Neural cell (in vitro differentiated cells): ENCODE data around the gene OOEP.

Experiments used
- EP300 ChIP-seq: fragments of 450-650 bp; conservative IDR thresholded peaks from 2 replicates; pipeline ENCODE4 v1.6.1; 2014; ENCODE audit warnings: antibody characterized with exemption, mild to moderate bottlenecking, moderate library complexity; ENCODE audit not compliant: poor library complexity, severe bottlenecking
- EZH2 ChIP-seq: fragments of 200-600, 300-800 bp; shearing (Covaris generic), sonication (generic); IDR thresholded peaks from 2 replicates; pipeline ENCODE4 v1.6.1; 2014; ENCODE audit warnings: antibody characterized with exemption, low read length, borderline replicate concordance, mild to moderate bottlenecking; ENCODE audit not compliant: insufficient read depth, poor library complexity, severe bottlenecking
- MXI1 ChIP-seq: fragments of 450-650 bp; conservative IDR thresholded peaks from 2 replicates; pipeline ENCODE4 v1.6.1; 2014; ENCODE audit warnings: antibody characterized with exemption, mild to moderate bottlenecking; ENCODE audit not compliant: poor library complexity, severe bottlenecking
- POLR2AphosphoS5 ChIP-seq: IDR thresholded peaks from 2 replicates; pipeline ENCODE4 v1.6.1; 2012
- RAD21 ChIP-seq: fragments of 450-650 bp; conservative IDR thresholded peaks from 2 replicates; pipeline ENCODE4 v1.6.1; 2014; ENCODE audit warnings: antibody characterized with exemption, mild to moderate bottlenecking, moderate library complexity
- TAF1 ChIP-seq: IDR thresholded peaks from 2 replicates; pipeline ENCODE4 v1.6.1; 2012; ENCODE audit warnings: low read depth
- TF ChIP-seq, protein P1 (sequence below): fragments of 450-650 bp; IDR thresholded peaks from 2 replicates; pipeline ENCODE4 v1.5.1; 2014; ENCODE audit warnings: antibody characterized with exemption, mild to moderate bottlenecking, moderate library complexity; ENCODE audit not compliant: poor library complexity, severe bottlenecking
- TF ChIP-seq, protein P2 (sequence below): IDR thresholded peaks from 2 replicates; pipeline ENCODE4 v1.6.1; 2012; ENCODE audit warnings: borderline replicate concordance

DNA sequence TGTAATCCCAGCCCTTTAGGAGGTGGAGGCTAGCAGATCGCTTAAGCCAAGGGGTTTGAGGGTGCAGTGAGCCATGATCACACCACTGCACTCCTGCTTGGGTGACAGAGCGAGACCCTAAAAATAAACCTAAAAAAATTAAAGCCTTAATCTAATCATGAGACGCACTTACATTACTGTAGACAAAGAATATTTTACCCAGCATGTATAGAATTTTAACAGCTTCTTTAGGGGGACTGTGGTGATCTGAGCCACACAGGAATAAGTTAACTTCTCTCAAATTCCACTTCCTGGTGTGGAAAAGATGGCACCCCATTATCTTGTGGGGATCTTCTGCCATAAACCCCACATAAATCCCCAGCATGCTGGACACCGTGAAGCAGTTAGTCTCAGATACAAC, 2.3 kb upstream of the OOEP start:
- TF ChIP-seq EZH2: no peak
- TF ChIP-seq, protein P1, sequence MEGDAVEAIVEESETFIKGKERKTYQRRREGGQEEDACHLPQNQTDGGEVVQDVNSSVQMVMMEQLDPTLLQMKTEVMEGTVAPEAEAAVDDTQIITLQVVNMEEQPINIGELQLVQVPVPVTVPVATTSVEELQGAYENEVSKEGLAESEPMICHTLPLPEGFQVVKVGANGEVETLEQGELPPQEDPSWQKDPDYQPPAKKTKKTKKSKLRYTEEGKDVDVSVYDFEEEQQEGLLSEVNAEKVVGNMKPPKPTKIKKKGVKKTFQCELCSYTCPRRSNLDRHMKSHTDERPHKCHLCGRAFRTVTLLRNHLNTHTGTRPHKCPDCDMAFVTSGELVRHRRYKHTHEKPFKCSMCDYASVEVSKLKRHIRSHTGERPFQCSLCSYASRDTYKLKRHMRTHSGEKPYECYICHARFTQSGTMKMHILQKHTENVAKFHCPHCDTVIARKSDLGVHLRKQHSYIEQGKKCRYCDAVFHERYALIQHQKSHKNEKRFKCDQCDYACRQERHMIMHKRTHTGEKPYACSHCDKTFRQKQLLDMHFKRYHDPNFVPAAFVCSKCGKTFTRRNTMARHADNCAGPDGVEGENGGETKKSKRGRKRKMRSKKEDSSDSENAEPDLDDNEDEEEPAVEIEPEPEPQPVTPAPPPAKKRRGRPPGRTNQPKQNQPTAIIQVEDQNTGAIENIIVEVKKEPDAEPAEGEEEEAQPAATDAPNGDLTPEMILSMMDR: no peak
- no peak for TF ChIP-seq EP300
- TF ChIP-seq POLR2AphosphoS5: no peak
- TF ChIP-seq, protein P2, sequence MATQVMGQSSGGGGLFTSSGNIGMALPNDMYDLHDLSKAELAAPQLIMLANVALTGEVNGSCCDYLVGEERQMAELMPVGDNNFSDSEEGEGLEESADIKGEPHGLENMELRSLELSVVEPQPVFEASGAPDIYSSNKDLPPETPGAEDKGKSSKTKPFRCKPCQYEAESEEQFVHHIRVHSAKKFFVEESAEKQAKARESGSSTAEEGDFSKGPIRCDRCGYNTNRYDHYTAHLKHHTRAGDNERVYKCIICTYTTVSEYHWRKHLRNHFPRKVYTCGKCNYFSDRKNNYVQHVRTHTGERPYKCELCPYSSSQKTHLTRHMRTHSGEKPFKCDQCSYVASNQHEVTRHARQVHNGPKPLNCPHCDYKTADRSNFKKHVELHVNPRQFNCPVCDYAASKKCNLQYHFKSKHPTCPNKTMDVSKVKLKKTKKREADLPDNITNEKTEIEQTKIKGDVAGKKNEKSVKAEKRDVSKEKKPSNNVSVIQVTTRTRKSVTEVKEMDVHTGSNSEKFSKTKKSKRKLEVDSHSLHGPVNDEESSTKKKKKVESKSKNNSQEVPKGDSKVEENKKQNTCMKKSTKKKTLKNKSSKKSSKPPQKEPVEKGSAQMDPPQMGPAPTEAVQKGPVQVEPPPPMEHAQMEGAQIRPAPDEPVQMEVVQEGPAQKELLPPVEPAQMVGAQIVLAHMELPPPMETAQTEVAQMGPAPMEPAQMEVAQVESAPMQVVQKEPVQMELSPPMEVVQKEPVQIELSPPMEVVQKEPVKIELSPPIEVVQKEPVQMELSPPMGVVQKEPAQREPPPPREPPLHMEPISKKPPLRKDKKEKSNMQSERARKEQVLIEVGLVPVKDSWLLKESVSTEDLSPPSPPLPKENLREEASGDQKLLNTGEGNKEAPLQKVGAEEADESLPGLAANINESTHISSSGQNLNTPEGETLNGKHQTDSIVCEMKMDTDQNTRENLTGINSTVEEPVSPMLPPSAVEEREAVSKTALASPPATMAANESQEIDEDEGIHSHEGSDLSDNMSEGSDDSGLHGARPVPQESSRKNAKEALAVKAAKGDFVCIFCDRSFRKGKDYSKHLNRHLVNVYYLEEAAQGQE: no peak
- no peak for TF ChIP-seq RAD21
- no peak for TF ChIP-seq MXI1
- TF ChIP-seq TAF1: no peak
